ENCODE data around the gene SAMD7. TPM values are rescaled to one million over a fixed set of nuclear protein-coding genes. Genes with fewer than 3 reads are reported as not detected.
A peak's percentile ranks its signal among the peaks of the same experiment; 100 is the strongest.

SAMD7 gene
- total and polyA plus RNA-seq, 9 of the 15 experiments (the other 6 are each of a cell fraction or from before 2014, with no cell fraction given) = not detected

DNA sequence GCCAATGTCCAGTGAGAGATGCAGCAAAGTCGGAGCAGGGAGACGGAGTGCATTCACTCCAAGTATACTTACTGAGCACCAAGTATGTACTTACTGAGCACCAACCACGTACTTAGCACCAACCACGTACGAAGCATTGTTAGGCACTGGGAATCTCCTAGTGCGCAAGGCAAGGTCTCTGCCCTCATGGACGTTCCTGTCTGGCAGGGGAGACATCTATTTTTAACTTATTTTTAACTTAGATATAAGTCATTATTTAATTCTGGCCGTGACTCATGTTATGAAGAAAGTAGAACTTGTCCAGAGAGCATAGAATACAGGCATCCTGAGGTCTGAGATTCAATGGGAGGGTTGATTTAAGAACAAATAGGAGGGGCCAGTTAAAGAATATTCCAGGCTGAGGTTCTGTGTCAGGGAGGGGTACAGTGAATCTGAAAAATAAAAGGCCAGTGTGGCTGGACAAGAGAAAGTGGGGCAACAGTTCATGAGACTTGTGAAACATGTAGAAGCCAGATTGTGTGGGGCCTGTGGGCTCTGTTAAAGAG, 32.3 kb upstream of the SAMD7 start:
- Histone ChIP-seq H3K36me3 (ENCODE audit: control insufficient read depth, insufficient read depth, low read length) (no peaks in the 10 kb centered on the region), H3K4me2 (ENCODE audit: insufficient read depth, low read length) (no peak overlapping the region), H3K79me2 (ENCODE audit: control insufficient read depth, insufficient read depth, low read length) (no peaks in the 10 kb centered on the region), H4K20me1 (replicated peaks; ENCODE audit: control insufficient read depth, insufficient read depth, low read length) (no peaks in the 10 kb centered on the region), H3K9me1 (ENCODE audit: control insufficient read depth, insufficient read depth, low read length) (no peaks in the 10 kb centered on the region), H3K4me3 (no peak overlapping the region), H3K9me3 (replicated peaks; ENCODE audit: control insufficient read depth, insufficient read depth, low read depth, low read length) (no peaks in the 10 kb centered on the region), H3K9ac (ENCODE audit: insufficient read depth in 1 of 2, low read depth in 2 of 2, low read length in 2 of 2) (no peak overlapping the region), H3K27ac (ENCODE audit: extremely low read depth, low read depth, low read length) (no peak overlapping the region), H2AFZ (ENCODE audit: low read depth, low read length) (peak overlapping the region; percentile 9; the same call in 1 of the 2 replicates), H3K27me3 (ENCODE audit: control insufficient read depth in 2 of 2, insufficient read depth in 2 of 2, low read length in 2 of 2) (peaks cover 4 to 13% of the 10 kb centered on the region in 2 experiments; a peak in 2 of 5 replicates), H3K4me1 (replicated peaks in 1 of 2; ENCODE audit: control insufficient read depth in 2 of 2, insufficient read depth in 2 of 2, low read length in 2 of 2) (no peaks in the 10 kb centered on the region; a peak in 1 of 5 replicates)
- ChIA-PET CTCF (ENCODE audit: low intra/inter-chr PET ratio) (no interaction called here), POLR2A (interaction anchor here (0.7 kb wide), 1 partner anchor 133 kb away, joined by 3 read pairs; no protein-coding TSS in a partner anchor)
- no TSS peak for BruUV-seq (replicated peaks)
- ATAC-seq (no peak), FAIRE-seq (no peak), DNase-seq (ENCODE audit: extremely low read depth in 1 of 4, low spot score in 3 of 4) (no peak)
- intact Hi-C loops (cut with micrococcal nuclease) (no loop called here), in situ Hi-C loops (cut with MboI) (no loop called here)
- WGBS (ENCODE audit: insufficient coverage, low coverage, missing lambda C conversion rate) = 16% methylated on average over 8 of the region's 8 CpGs
- TF ChIP-seq COPS2 (conservative IDR thresholded peaks at IDR 0.05) (no peak), CBFA2T2 (conservative IDR thresholded peaks at IDR 0.05) (no peak), SRSF7 (optimal IDR thresholded peaks at IDR 0.05; ENCODE audit: low read depth, low read length) (no peak), PBX2 (CRISPR knock-in tag; IDR thresholded peaks at IDR 0.05; ENCODE audit: low read depth) (no peak), PBX2 (tag; conservative IDR thresholded peaks at IDR 0.05; ENCODE audit: low read depth) (no peak), HLTF (IDR thresholded peaks at IDR 0.05) (no peak), BCOR (IDR thresholded peaks at IDR 0.05) (no peak), THRA (IDR thresholded peaks at IDR 0.05) (no peak)

Measured in K562 (cell line).